ENCODE data around the gene CXCL3. TPM values are rescaled to one million over a fixed set of nuclear protein-coding genes. Genes with fewer than 3 reads are reported as not detected.

The CXCL3 gene
- total and polyA plus RNA-seq, 10 of the 15 experiments (the other 5 are each of a cell fraction or from before 2014, with no cell fraction given) = not detected

DNA sequence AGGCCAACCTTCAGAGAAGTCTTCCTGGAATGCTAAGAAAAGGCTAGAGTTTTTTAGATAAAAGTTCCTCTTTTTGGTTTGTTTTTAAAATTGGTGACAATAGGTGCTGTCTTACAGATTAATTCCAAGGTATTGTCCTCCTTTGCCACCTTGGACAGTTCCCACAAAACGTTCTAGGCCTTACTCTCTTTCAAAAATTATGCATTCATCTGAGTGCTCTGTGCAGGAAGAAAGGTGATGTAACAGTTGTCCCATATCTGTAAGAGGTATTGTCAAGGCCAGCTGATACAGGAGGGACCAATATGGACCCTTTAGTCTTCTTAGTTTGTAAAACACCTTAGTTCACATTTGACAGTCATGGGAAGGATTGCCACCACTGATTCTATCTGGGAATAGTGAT lies 24.2 kb downstream of the CXCL3 start:
- TF ChIP-seq REST (IDR thresholded peaks at IDR 0.05; ENCODE audit: low read depth, low read length) (peak; percentile 58; the same call in 1 of the 2 replicates), ZNF207 (IDR thresholded peaks at IDR 0.05; ENCODE audit: borderline replicate concordance) (no peak)
- BruUV-seq (replicated peaks) = no TSS peak
- in situ Hi-C loops (cut with MboI) = no loop called here
- Histone ChIP-seq H3K4me1 (ENCODE audit: control insufficient read depth, insufficient read depth, low read length) (no peaks in the 10 kb centered on the region), H4K20me1 (ENCODE audit: control insufficient read depth, insufficient read depth) (no peaks in the 10 kb centered on the region), H2AFZ (ENCODE audit: control insufficient read depth, low read depth, low read length) (no peak overlapping the region), H3K27me3 (replicated peaks in 1 of 2; ENCODE audit: control insufficient read depth in 2 of 2, insufficient read depth in 2 of 2, low read length in 1 of 2) (no peaks in the 10 kb centered on the region), H3K4me2 (ENCODE audit: control insufficient read depth, insufficient read depth) (no peak overlapping the region), H3K4me3 (no peak overlapping the region), H3K9me3 (replicated peaks; ENCODE audit: control insufficient read depth, insufficient read depth, low read length) (no peaks in the 10 kb centered on the region), H3K27ac (ENCODE audit: control insufficient read depth, insufficient read depth) (no peak overlapping the region), H3K79me2 (ENCODE audit: control insufficient read depth, insufficient read depth, low read length) (no peaks in the 10 kb centered on the region), H3K9ac (ENCODE audit: control insufficient read depth, insufficient read depth, low read length) (no peak overlapping the region), H3K36me3 (ENCODE audit: control insufficient read depth in 2 of 2, insufficient read depth in 2 of 2, low read length in 1 of 2) (no peaks in the 10 kb centered on the region)
- ChIA-PET POLR2A (no interaction called here), CTCF (no interaction called here), RAD21 (ENCODE audit: unreplicated experiment) (no interaction called here), SMC1A (ENCODE audit: uncharacterized antibody, unreplicated experiment) (no interaction called here)
- FAIRE-seq (no peak), DNase-seq (ENCODE audit: low read depth, low spot score) (no peak), ATAC-seq (no peak)
- intact Hi-C loops (cut with micrococcal nuclease; ENCODE audit: unreplicated experiment) = no loop called here
- WGBS (ENCODE audit: insufficient coverage, insufficient replicate concordance, low lambda C conversion rate, missing lambda C conversion rate) = 0% methylated on average over 1 of the region's 1 CpG

GRCh38 chr4:74013264-74013663 lies 25.2 kb downstream of the CXCL3 start:
- no peaks in the 10 kb centered on the region for H3K36me3 ChIP-seq (ENCODE audit: control insufficient read depth in 2 of 2, insufficient read depth in 2 of 2, low read length in 1 of 2)
- WGBS (ENCODE audit: insufficient coverage, insufficient replicate concordance, low lambda C conversion rate, missing lambda C conversion rate) = 0% methylated on average over 2 of the region's 2 CpGs
- in situ Hi-C loops (cut with MboI) = no loop called here
- H3K4me3 ChIP-seq = no peak overlapping the region
- H3K27ac ChIP-seq (ENCODE audit: control insufficient read depth, insufficient read depth) = no peak overlapping the region
- no peaks in the 10 kb centered on the region for H3K4me1 ChIP-seq (ENCODE audit: control insufficient read depth, insufficient read depth, low read length)
- no peaks in the 10 kb centered on the region for H3K27me3 ChIP-seq (replicated peaks in 1 of 2; ENCODE audit: control insufficient read depth in 2 of 2, insufficient read depth in 2 of 2, low read length in 1 of 2)
- SMC1A ChIA-PET (ENCODE audit: uncharacterized antibody, unreplicated experiment) = no interaction called here
- no TSS peak for BruUV-seq (replicated peaks)
- CTCF ChIA-PET = no interaction called here
- H3K4me2 ChIP-seq (ENCODE audit: control insufficient read depth, insufficient read depth) = no peak overlapping the region
- no peaks in the 10 kb centered on the region for H4K20me1 ChIP-seq (ENCODE audit: control insufficient read depth, insufficient read depth)
- RAD21 ChIA-PET (ENCODE audit: unreplicated experiment) = no interaction called here
- no peak for DNase-seq (ENCODE audit: low read depth, low spot score)
- FAIRE-seq = no peak
- H3K9me3 ChIP-seq (replicated peaks; ENCODE audit: control insufficient read depth, insufficient read depth, low read length) = no peaks in the 10 kb centered on the region
- H2AFZ ChIP-seq (ENCODE audit: control insufficient read depth, low read depth, low read length) = no peak overlapping the region
- POLR2A ChIA-PET = no interaction called here
- intact Hi-C loops (cut with micrococcal nuclease; ENCODE audit: unreplicated experiment) = no loop called here
- ATAC-seq = no peak
- no peak overlapping the region for H3K9ac ChIP-seq (ENCODE audit: control insufficient read depth, insufficient read depth, low read length)
- no peaks in the 10 kb centered on the region for H3K79me2 ChIP-seq (ENCODE audit: control insufficient read depth, insufficient read depth, low read length)
- TF ChIP-seq RCOR1 (conservative IDR thresholded peaks at IDR 0.05; ENCODE audit: low read depth, low read length) (no peak), KLF5 (IDR thresholded peaks at IDR 0.05; ENCODE audit: partially characterized antibody) (no peak), FOXK2 (IDR thresholded peaks at IDR 0.05) (no peak), RFX5 (IDR thresholded peaks at IDR 0.05; ENCODE audit: low read depth, low read length) (no peak), MEF2B (IDR thresholded peaks at IDR 0.05; ENCODE audit: partially characterized antibody, poor library complexity, severe bottlenecking) (no peak), RELA (IDR thresholded peaks at IDR 0.05; ENCODE audit: borderline replicate concordance, partially characterized antibody) (no peak), BMI1 (IDR thresholded peaks at IDR 0.05; ENCODE audit: borderline replicate concordance) (no peak), KDM1A (IDR thresholded peaks at IDR 0.05; ENCODE audit: borderline replicate concordance) (no peak)
- TF ChIP-seq, protein P1, sequence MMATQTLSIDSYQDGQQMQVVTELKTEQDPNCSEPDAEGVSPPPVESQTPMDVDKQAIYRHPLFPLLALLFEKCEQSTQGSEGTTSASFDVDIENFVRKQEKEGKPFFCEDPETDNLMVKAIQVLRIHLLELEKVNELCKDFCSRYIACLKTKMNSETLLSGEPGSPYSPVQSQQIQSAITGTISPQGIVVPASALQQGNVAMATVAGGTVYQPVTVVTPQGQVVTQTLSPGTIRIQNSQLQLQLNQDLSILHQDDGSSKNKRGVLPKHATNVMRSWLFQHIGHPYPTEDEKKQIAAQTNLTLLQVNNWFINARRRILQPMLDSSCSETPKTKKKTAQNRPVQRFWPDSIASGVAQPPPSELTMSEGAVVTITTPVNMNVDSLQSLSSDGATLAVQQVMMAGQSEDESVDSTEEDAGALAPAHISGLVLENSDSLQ (IDR thresholded peaks at IDR 0.05) = no peak
